Activated T-helper 1 cell treated with anti-CD3 and anti-CD28 coated beads, Interleukin-12 subunit alpha, Interleukin-12 subunit beta, Interleukin-2, Interleukin-4 antibody, amounts not matched to agents 30 ng/mL and 10 ng/mL and 1 ng/mL, durations not matched to agents 14 hours and 24 hours and 36 hours (primary cell): ENCODE measurements around the gene ELOA2. TPM values are rescaled to one million over a fixed set of nuclear protein-coding genes. Genes with fewer than 3 reads are reported as not detected.
A peak's percentile ranks its signal among the peaks of the same experiment; 100 is the strongest.

Source experiments
- DNase-seq: peaks from one replicate; pipeline ENCODE4 v3.0.0; 2021; ENCODE audit warnings: low spot score
- H3K27ac Mint-ChIP-seq: one replicate; pipeline ENCODE4 v1.8.0; 2021; ENCODE audit warnings: mild to moderate bottlenecking, mixed read lengths
- H3K27me3 Mint-ChIP-seq: one replicate; pipeline ENCODE4 v1.8.0; 2022; ENCODE audit warnings: mild to moderate bottlenecking, moderate library complexity, mixed read lengths; ENCODE audit not compliant: insufficient read depth
- H3K36me3 Mint-ChIP-seq: one replicate; pipeline ENCODE4 v1.8.0; 2021; ENCODE audit warnings: low read depth, mixed read lengths
- H3K4me1 Mint-ChIP-seq: one replicate; pipeline ENCODE4 v1.8.0; 2021; ENCODE audit warnings: low read depth, mixed read lengths
- H3K4me3 Mint-ChIP-seq: one replicate; pipeline ENCODE4 v1.8.0; 2021; ENCODE audit warnings: mild to moderate bottlenecking, moderate library complexity, mixed read lengths
- H3K9me3 Mint-ChIP-seq: one replicate; pipeline ENCODE4 v1.8.0; 2021; ENCODE audit warnings: mixed read lengths
- intact Hi-C: fragments of 100-400 bp; cut with micrococcal nuclease; formaldehyde crosslinking; loops from one replicate; pipeline ENCODE4 v1.15.1; 2024
- total RNA-seq: library from RNA; stranded (reverse); gene quantifications from 2 replicates; pipeline ENCODE4 v1.2.3, GENCODE V29; 2022

ELOA2 gene, protein sequence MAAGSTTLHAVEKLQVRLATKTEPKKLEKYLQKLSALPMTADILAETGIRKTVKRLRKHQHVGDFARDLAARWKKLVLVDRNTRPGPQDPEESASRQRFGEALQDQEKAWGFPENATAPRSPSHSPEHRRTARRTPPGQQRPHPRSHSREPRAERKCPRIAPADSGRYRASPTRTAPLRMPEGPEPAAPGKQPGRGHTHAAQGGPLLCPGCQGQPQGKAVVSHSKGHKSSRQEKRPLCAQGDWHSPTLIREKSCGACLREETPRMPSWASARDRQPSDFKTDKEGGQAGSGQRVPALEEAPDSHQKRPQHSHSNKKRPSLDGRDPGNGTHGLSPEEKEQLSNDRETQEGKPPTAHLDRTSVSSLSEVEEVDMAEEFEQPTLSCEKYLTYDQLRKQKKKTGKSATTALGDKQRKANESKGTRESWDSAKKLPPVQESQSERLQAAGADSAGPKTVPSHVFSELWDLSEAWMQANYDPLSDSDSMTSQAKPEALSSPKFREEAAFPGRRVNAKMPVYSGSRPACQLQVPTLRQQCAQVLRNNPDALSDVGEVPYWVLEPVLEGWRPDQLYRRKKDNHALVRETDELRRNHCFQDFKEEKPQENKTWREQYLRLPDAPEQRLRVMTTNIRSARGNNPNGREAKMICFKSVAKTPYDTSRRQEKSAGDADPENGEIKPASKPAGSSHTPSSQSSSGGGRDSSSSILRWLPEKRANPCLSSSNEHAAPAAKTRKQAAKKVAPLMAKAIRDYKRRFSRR
- total RNA-seq: not detected in 2 replicates

DNA sequence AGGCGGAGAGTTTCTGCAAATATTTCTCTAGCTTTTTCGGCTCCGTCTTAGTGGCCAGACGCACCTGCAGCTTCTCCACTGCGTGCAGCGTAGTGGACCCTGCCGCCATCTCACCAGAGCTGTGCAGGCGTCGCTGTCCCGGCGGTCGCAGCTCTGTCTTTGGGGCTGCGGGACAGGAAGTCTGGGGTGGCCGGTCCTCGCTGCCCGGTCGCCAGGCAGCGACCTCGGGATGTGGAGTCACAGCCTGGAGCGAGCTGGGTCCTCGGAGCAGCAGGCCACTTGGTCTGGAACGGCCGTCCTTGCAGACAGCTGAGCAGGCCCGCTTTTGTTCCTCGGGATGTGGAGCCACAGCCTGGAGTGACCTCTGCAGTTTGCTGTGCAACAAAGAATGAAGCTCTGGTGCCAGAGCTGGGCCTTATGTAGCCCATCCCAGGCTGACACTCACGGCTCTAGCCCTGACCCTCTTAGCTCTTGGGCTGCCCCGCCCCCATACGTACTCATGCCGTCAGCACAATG lies at the start of gene ELOA2:
TSS of gene ELOA2 (minus strand) at position 466 of the 516 bp plus-strand sequence. CDS start at position 109, 357 bp downstream.
- intact Hi-C loops: no loop called here
- H3K27ac Mint-ChIP-seq: no peak within 1 kb of the TSS
- no peak for DNase-seq
- H3K9me3 Mint-ChIP-seq: no peaks in the 10 kb centered on the region
- H3K27me3 Mint-ChIP-seq: peaks cover 3% of the 10 kb centered on the region
- no peak within 1 kb of the TSS for H3K4me3 Mint-ChIP-seq
- H3K4me1 Mint-ChIP-seq: no peaks in the 10 kb centered on the region
- H3K36me3 Mint-ChIP-seq: no peaks in the 10 kb centered on the region

DNA sequence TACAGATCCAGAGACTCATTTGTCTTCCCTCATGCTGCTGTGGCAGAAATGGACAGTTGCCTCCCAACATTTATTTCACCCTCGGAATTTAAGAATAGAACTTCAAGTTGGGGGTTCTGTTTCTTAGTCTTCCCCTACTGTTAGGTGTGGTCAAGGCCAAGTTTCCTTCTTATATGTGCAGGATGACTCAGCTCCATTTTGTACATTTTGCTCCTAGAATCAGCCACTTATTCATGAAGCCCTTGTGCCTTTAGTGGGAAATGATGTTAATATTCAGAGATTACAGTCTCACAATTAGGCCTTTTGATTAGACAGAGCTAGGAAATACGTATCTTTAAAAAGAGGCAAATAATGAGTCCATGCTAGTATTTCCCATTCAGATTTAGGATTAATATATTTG lies 46.2 kb upstream of the ELOA2 start:
- no peaks in the 10 kb centered on the region for H3K4me1 Mint-ChIP-seq
- no peak overlapping the region for H3K4me3 Mint-ChIP-seq
- no peaks in the 10 kb centered on the region for H3K9me3 Mint-ChIP-seq
- H3K27me3 Mint-ChIP-seq: peaks cover 2% of the 10 kb centered on the region
- intact Hi-C loops: no loop called here
- no peaks in the 10 kb centered on the region for H3K36me3 Mint-ChIP-seq
- no peak for DNase-seq
- H3K27ac Mint-ChIP-seq: no peak overlapping the region

DNA sequence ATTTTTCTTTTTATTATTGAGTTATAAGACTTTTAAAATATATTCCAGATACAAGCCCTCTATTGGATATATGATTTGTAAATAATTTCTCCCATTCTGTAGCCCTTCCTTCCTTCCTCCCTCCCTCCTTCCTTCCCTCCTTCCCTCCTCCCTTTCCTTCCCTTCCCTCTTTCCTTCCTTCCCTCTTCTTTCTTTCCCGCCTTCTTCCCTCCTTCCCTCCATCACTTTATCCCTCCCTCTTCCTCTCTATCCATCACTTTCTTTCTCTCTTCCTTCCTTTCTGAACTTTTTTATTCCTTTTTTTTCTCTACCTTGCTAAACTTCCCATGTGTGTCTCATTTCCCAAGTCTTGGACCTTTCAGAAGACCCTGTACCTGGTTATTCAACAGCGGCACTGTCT lies 45.5 kb upstream of the ELOA2 start:
- no peak overlapping the region for H3K4me3 Mint-ChIP-seq
- H3K36me3 Mint-ChIP-seq: no peaks in the 10 kb centered on the region
- no peak overlapping the region for H3K27ac Mint-ChIP-seq
- no peaks in the 10 kb centered on the region for H3K9me3 Mint-ChIP-seq
- H3K4me1 Mint-ChIP-seq: no peaks in the 10 kb centered on the region
- no peak for DNase-seq
- intact Hi-C loops: no loop called here
- H3K27me3 Mint-ChIP-seq: peaks cover 2% of the 10 kb centered on the region

DNA sequence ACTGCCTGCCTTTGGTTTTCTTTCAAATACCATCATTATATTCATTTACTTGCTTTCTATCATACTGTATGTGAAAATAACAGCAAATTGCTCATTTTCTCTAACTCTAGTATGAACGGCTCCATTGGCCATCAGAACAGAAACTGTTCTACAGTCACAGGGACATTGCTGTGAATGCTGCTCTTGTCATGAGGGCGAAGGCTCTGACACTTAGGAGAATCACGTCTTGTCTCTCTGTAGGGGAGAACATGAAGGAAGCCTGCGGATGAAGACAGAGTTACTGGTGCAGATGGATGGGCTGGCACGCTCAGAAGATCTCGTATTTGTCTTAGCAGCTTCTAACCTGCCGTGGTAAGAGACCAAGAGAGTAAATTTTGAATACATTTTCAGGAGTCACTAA lies 41.7 kb upstream of the ELOA2 start:
- intact Hi-C loops: no loop called here
- no peak for DNase-seq
- no peak overlapping the region for H3K4me3 Mint-ChIP-seq
- H3K27ac Mint-ChIP-seq: no peak overlapping the region
- no peaks in the 10 kb centered on the region for H3K9me3 Mint-ChIP-seq
- no peaks in the 10 kb centered on the region for H3K36me3 Mint-ChIP-seq
- peaks cover 2% of the 10 kb centered on the region for H3K27me3 Mint-ChIP-seq
- no peaks in the 10 kb centered on the region for H3K4me1 Mint-ChIP-seq

DNA sequence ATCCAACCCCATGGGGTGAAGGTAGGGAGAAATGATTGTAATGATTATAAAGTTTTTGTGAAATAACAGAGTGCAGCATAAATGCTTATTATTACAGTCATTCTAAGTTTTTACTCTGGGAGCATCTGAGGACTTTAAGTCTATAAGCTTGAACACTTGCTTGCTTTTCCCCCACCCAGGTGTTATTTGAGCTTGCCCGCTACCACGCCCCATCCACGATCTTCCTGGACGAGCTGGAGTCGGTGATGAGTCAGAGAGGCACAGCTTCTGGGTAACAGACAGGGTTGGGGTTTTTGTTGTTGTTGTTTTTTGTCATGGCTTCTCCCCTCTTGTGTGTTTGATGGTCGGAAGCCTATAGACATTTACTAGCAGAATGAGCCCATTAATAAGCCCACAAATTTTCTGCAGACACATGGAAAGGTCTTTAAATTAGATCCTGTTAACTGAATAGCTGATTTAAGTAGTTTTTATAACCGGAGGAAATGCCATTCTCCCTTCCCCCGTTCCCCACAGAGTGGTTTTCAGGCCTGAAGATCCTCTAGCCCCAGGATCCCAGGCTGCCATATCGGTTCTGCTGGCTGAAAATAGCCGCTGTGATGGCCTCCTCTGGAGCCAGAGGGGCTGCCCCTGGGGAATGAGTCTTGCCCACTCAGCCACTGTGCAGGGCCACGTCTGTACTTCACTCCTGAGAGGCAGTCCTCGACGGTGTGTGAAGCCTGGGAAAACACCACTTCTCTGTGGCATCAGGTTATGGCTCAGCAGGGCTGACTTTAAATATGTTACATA lies 39.9 kb upstream of the ELOA2 start:
- H3K27ac Mint-ChIP-seq: no peak overlapping the region
- intact Hi-C loops: no loop called here
- no peak overlapping the region for H3K4me3 Mint-ChIP-seq
- H3K9me3 Mint-ChIP-seq: no peaks in the 10 kb centered on the region
- peaks cover 2% of the 10 kb centered on the region for H3K27me3 Mint-ChIP-seq
- H3K4me1 Mint-ChIP-seq: no peaks in the 10 kb centered on the region
- H3K36me3 Mint-ChIP-seq: no peaks in the 10 kb centered on the region
- DNase-seq: no peak

DNA sequence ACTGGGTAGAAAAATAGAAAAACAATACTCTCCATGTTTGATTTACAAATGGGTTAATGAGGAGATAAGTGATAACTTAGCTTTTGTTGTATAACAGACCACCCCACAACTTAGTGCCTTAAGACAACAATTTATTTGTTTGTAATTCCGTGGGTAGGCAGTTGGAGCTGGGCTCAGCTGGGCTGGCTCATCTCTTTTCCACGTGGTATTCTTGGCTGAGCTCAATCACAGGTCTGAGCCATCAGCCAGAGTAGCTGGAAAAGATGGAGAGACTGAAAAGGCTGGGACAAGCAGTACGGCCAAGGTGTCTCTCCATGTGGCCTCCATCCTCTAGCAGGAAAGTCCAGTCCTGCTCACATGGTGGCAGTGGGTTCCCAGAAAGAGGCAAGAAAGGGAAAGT lies 32.2 kb upstream of the ELOA2 start:
- no peak overlapping the region for H3K27ac Mint-ChIP-seq
- H3K4me3 Mint-ChIP-seq: no peak overlapping the region
- no peaks in the 10 kb centered on the region for H3K36me3 Mint-ChIP-seq
- H3K4me1 Mint-ChIP-seq: no peaks in the 10 kb centered on the region
- H3K9me3 Mint-ChIP-seq: no peaks in the 10 kb centered on the region
- H3K27me3 Mint-ChIP-seq: peaks cover 2% of the 10 kb centered on the region
- DNase-seq: no peak
- intact Hi-C loops: no loop called here

DNA sequence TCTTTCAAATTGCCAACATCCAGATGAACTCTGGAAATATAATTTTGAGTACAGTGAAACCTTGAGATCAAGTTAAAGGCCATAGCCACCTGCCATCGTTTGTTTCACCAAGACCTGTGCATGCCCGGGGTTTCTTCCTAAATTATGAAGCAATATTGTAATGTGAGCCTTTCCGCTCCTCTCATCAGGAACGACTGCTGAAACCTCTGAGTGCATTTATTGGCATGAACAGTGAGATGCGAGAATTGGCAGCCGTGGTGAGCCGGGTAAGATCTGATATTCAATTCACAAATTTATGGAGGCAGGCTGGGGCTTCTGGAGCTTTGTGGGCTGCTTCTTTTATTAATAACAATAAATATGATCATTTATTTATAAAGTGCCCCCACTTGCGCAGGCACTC lies 27.7 kb upstream of the ELOA2 start:
- Mint-ChIP-seq H3K4me3 (no peak overlapping the region), H3K27ac (no peak overlapping the region), H3K27me3 (no peaks in the 10 kb centered on the region), H3K4me1 (no peaks in the 10 kb centered on the region), H3K9me3 (no peaks in the 10 kb centered on the region), H3K36me3 (no peaks in the 10 kb centered on the region)
- intact Hi-C loops: no loop called here
- DNase-seq: no peak

DNA sequence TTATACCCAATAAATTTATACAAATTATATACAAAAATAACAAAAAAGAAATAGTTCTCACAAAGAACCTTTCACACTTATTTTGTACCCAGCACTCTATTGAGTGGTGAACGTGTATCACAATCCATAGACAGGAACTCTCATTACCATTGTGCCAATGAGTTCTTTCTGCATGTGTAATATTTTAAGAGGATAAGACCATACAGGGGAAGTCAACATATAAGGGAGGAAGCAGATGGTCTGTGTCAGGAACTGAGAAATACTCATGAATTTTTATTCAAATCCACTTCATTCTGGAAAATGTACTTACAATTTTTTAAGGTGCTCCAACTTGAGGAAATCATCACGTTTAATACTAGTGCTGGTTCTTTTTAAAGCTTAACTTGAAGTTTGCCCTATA lies 27.1 kb upstream of the ELOA2 start:
- H3K27me3 Mint-ChIP-seq: no peaks in the 10 kb centered on the region
- H3K27ac Mint-ChIP-seq: no peak overlapping the region
- no peak for DNase-seq
- intact Hi-C loops: no loop called here
- no peaks in the 10 kb centered on the region for H3K36me3 Mint-ChIP-seq
- no peaks in the 10 kb centered on the region for H3K4me1 Mint-ChIP-seq
- no peaks in the 10 kb centered on the region for H3K9me3 Mint-ChIP-seq
- H3K4me3 Mint-ChIP-seq: no peak overlapping the region

DNA sequence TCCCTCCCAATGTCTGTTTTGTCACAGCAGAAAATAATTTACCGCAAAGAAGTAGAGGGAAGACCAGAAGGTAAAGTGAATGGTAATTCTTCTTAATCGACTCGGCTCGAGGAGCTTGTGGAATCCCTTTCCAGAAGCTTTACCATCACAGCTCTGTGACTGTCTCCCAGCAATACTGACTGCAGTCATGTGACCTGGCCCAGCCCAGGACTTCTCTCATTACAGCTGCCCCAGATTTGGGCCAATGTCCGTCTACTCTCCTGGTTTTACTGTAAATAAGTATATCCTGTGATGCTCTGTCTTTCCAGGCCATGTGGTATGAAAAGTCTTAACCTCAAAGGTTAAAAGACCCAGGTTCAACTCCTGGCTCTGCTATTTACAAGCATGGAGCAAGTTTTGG lies 18.9 kb upstream of the ELOA2 start:
- Mint-ChIP-seq H3K27me3 (peaks cover 17% of the 10 kb centered on the region), H3K4me3 (no peak overlapping the region), H3K27ac (no peak overlapping the region), H3K9me3 (no peaks in the 10 kb centered on the region), H3K4me1 (no peaks in the 10 kb centered on the region), H3K36me3 (no peaks in the 10 kb centered on the region)
- intact Hi-C loops: no loop called here
- no peak for DNase-seq

DNA sequence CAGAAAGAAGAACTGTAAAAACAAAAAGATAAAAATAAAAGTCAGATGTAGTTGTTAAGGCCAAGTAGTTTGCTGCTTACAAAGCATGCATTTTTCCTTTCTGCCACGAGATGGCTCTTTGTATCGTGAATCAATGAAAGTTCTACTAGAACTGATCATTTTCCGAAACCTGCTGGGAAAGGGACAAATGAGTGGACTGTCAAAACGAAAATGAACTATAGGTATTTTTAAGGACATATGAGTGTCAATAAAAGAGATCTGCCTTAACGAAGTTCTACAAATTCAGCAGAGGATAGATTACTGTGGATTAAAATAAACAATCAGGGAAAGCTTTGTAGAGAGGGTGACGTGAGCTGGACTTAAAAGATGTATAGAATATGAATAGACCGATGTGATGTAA lies 15.0 kb upstream of the ELOA2 start:
- Mint-ChIP-seq H3K36me3 (no peaks in the 10 kb centered on the region), H3K4me1 (no peaks in the 10 kb centered on the region), H3K4me3 (no peak overlapping the region), H3K27me3 (peaks cover 11% of the 10 kb centered on the region), H3K9me3 (no peaks in the 10 kb centered on the region), H3K27ac (no peak overlapping the region)
- intact Hi-C loops: loop anchor here (1.0 kb wide), 2 partner anchors 155 to 699 kb away; no protein-coding TSS in a partner anchor
- DNase-seq: peak; percentile 1

DNA sequence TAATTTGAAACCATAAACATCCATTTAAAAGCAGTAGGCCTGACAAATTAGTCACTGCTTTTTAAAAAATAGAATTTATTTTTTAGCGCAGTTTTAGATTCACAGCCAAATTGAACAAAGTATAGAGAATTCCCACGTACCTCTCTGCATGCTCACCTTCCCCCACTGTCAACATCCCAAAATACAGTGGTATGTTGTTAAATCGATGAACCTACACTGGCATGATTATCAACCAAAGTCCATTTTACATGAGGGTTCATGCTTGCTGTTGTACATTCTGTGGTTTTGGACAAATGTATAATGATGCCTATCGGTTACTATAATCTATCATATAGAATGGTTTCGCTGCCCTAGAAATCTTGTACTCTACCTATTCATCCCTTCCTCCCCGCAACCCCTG lies 5.6 kb upstream of the ELOA2 start:
- Mint-ChIP-seq H3K9me3 (no peaks in the 10 kb centered on the region), H3K36me3 (no peaks in the 10 kb centered on the region), H3K27me3 (peaks cover 8% of the 10 kb centered on the region), H3K27ac (no peak overlapping the region), H3K4me3 (no peak overlapping the region), H3K4me1 (no peaks in the 10 kb centered on the region)
- intact Hi-C loops: no loop called here
- DNase-seq: no peak

DNA sequence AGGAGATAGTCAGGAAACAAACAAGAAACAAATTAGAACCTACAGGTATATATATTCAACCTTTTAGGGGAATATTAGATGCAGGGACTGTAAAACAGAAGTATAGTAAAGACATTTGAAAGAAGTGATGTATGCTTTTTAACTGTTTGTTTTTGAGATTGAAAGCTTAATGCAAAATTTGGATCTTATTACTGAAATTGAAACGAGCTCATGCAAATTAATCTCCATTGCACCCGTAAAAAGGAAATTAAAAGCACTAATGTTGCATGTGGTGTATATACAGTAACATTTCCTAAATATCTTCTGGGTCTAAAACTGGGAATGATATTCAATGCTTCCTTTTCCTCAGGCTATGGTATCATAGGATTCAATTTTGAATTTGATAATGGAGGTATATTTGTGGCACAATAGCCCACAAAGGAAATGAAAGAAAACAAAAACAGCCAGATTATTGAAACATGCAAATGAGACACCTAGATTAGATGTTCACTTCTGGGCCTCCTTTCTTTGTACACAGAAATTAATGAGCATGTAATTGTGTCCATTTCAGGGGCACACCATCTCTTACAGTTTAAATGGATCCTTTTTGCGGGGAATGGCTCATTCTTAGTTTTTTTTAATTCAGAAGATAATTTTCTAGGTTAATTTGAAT lies 1.6 kb upstream of the ELOA2 start:
- no peaks in the 10 kb centered on the region for H3K36me3 Mint-ChIP-seq
- H3K27ac Mint-ChIP-seq: no peak overlapping the region
- H3K27me3 Mint-ChIP-seq: peaks cover 6% of the 10 kb centered on the region
- no peaks in the 10 kb centered on the region for H3K4me1 Mint-ChIP-seq
- no peak for DNase-seq
- no peaks in the 10 kb centered on the region for H3K9me3 Mint-ChIP-seq
- intact Hi-C loops: no loop called here
- no peak overlapping the region for H3K4me3 Mint-ChIP-seq
